Cardiac muscle cell (in vitro differentiated cells and primary cell): ENCODE results near the gene OVOL3. TPM values are rescaled to one million over a fixed set of nuclear protein-coding genes. Genes with fewer than 3 reads are reported as not detected.

Source experiments
- DNase-seq, 2 donors: peaks; one replicate each; pipeline versions ENCODE4 v3.0.0 to v3.0.0-alpha.2; 2010 to 2017; ENCODE audit warnings: low read depth in 1 of 2, low spot score in 1 of 2
- H3K27ac ChIP-seq: fragments of 200-600 bp; sonication (generic); 2 replicates; pipeline ENCODE4 v1.5.1; 2016
- H3K27me3 ChIP-seq: fragments of 200-600 bp; sonication (generic); 2 replicates; pipeline ENCODE4 v1.6.0; 2016; ENCODE audit warnings: control low read depth
- H3K36me3 ChIP-seq: fragments of 200-600 bp; sonication (generic); 2 replicates; pipeline ENCODE4 v1.5.1; 2016; ENCODE audit warnings: control low read depth
- H3K4me1 ChIP-seq: fragments of 200-600 bp; sonication (generic); 2 replicates; pipeline ENCODE4 v1.8.1; 2017; ENCODE audit warnings: low read depth, mild to moderate bottlenecking, mixed run types
- H3K4me3 ChIP-seq: fragments of 200-600 bp; sonication (generic); 2 replicates; pipeline ENCODE4 v1.5.1; 2016; ENCODE audit warnings: mild to moderate bottlenecking
- H3K9me3 ChIP-seq: fragments of 200-600 bp; sonication (generic); 2 replicates; pipeline ENCODE4 v1.5.1; 2017; ENCODE audit warnings: low read depth, mild to moderate bottlenecking, control low read depth
- CTCF ChIP-seq: IDR thresholded peaks from 2 replicates; pipeline ENCODE4 v1.5.1; 2012; ENCODE audit warnings: low read depth, mild to moderate bottlenecking, low read length
- polyA plus RNA-seq: library from polyadenylated mRNA; unstranded; fragments of >200 nt; fragmentation: Nextera tagmentation; extraction: Ambion mirVana; gene quantifications from 2 replicates; pipeline ENCODE4 v1.2.1, GENCODE V29; 2016
- total RNA-seq: library from RNA; depleted of rRNA; stranded (reverse); fragments of >200 nt; gene quantifications from 2 replicates; pipeline ENCODE4 v1.2.3, GENCODE V29; 2016

The OVOL3 gene
- total and polyA plus RNA-seq, 2 experiments from 2014 or later = not detected

GRCh38 chr19:36084231-36085009, 26.5 kb upstream of the OVOL3 start:
- H3K27me3 ChIP-seq = no peaks in the 10 kb centered on the region
- no peak overlapping the region for H3K4me3 ChIP-seq
- no peak for DNase-seq
- H3K9me3 ChIP-seq = no peaks in the 10 kb centered on the region
- no peak for TF ChIP-seq CTCF
- no peaks in the 10 kb centered on the region for H3K4me1 ChIP-seq
- no peak overlapping the region for H3K27ac ChIP-seq
- no peaks in the 10 kb centered on the region for H3K36me3 ChIP-seq

DNA sequence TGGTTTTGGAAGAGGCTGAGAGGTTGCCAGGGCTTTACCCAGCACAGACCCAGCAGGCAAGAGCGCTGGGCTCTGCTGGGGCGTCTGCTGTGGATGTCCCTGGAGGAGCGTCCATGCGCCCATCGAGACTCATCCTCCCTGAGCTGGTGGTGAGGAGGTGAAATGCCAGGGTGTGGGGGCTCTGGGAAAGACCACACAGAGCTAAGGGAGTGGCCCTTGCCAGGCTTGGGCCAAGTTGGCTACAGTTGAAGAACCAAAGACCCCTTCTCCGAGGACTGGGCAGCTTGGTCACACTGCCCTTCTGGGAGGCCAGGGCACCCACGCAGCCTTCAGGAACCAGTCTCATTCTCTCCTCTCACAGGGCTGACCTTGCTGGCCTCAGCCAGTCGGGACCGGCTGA, 24.6 kb upstream of the OVOL3 start:
- Histone ChIP-seq H3K27me3 (no peaks in the 10 kb centered on the region), H3K9me3 (no peaks in the 10 kb centered on the region), H3K4me1 (no peaks in the 10 kb centered on the region), H3K4me3 (no peak overlapping the region), H3K27ac (no peak overlapping the region), H3K36me3 (no peaks in the 10 kb centered on the region)
- TF ChIP-seq CTCF = no peak
- no peak for DNase-seq

GRCh38 chr19:36089847-36090246, 21.1 kb upstream of the OVOL3 start:
- no peaks in the 10 kb centered on the region for H3K36me3 ChIP-seq
- no peak overlapping the region for H3K27ac ChIP-seq
- no peaks in the 10 kb centered on the region for H3K27me3 ChIP-seq
- H3K4me1 ChIP-seq = no peaks in the 10 kb centered on the region
- DNase-seq = no peak
- H3K9me3 ChIP-seq = no peaks in the 10 kb centered on the region
- TF ChIP-seq CTCF = no peak
- H3K4me3 ChIP-seq = no peak overlapping the region

DNA sequence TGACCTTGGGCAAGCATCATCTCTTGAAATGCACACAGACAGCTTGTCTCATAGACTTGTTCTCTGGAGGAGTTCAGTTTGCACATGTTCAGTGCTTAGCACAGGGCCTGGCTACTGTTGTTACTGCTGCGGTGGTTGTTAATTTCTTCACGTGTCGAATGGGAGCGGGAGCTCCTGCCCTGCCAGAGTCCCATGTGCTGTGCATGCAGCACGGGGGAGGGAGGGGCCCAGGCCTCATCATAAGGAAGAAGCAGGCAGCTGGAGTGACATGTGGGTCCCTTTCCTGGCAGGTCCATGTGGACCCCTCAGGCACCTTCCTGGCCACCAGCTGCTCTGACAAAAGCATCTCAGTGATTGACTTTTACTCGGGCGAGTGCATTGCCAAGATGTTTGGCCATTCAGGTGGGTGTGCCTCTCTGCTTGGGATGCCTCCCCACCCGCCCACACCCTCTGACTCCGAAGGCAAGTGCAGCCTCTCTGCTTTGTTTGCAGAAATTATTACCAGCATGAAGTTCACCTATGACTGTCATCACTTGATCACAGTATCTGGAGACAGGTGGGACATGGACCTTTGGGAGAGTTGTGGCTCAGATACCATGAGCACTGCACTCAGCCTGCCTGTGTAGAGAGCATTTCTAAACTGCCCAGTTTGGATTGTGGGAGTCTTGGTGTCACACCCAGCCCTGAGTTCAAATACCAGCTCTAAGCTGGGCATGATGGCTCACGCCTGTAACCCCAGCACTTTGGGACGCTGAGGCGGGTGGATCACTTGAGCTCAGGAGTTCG, 19.8 kb upstream of the OVOL3 start:
- H3K27ac ChIP-seq = no peak overlapping the region
- H3K9me3 ChIP-seq = no peaks in the 10 kb centered on the region
- H3K4me1 ChIP-seq = no peaks in the 10 kb centered on the region
- H3K36me3 ChIP-seq = no peaks in the 10 kb centered on the region
- H3K4me3 ChIP-seq = no peak overlapping the region
- no peaks in the 10 kb centered on the region for H3K27me3 ChIP-seq
- no peak for DNase-seq
- no peak for TF ChIP-seq CTCF

DNA sequence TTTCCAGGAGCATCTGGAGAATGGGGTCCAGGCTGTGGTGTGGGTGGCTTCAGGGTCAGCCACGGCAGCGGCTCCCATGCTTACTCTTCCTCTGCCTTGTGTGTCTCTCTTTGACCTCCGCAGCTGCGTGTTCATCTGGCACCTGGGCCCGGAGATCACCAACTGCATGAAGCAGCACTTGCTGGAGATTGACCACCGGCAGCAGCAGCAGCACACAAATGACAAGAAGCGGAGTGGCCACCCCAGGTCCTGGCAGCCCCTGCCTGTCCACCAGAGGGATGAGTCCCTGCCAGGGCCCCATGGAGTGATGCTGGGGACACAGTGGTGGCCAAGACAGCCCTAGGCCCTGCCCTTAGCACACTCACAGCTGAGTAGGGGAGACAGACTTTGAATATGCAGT, 18.4 kb upstream of the OVOL3 start:
- Histone ChIP-seq H3K4me3 (no peak overlapping the region), H3K9me3 (no peaks in the 10 kb centered on the region), H3K27ac (no peak overlapping the region), H3K36me3 (no peaks in the 10 kb centered on the region), H3K27me3 (no peaks in the 10 kb centered on the region), H3K4me1 (no peaks in the 10 kb centered on the region)
- DNase-seq = no peak
- TF ChIP-seq CTCF = no peak
